Left ventricle myocardium superior (tissue), 1 donor: Measurements from ENCODE around the gene DNAJB14. TPM values are rescaled to one million over a fixed set of nuclear protein-coding genes. Genes with fewer than 3 reads are reported as not detected.

ENCODE experiments used
- ATAC-seq: fragments of 200-7000 bp; cut with Tn5 transposase; one replicate; pipeline ENCODE4 v1.9.1; 2020; ENCODE audit warnings: mild to moderate bottlenecking, moderate library complexity
- DNase-seq: peaks from one replicate; pipeline ENCODE4 v3.0.0-alpha.2; 2020
- intact Hi-C: fragments of 100-400 bp; cut with micrococcal nuclease; formaldehyde crosslinking; loops from one replicate; pipeline ENCODE4 v1.11.0; 2022
- total RNA-seq: library from RNA; stranded (reverse); fragmentation: NEBNext Ultra II Directional; extraction: Animal tissue kit (Norgen Biotek cat#: 25700); gene quantifications from one replicate; pipeline ENCODE4 v1.2.1, GENCODE V29; 2021
- donor health status: DM: no; HTN: yes; CAD: no; lungs with severe emphysema.

DNAJB14 gene
- total RNA-seq, 1 donor from 2014 or later: 18.2 TPM

- ATAC-seq: no peak
- intact Hi-C loops: loop anchor here (5.0 kb wide), 2 partner anchors 55 to 385 kb away; partner anchors contain the start of genes LAMTOR3 and TRMT10A
- DNase-seq: no peak
Measured at GRCh38 chr4:99947608-99948007, 1.2 kb upstream of the DNAJB14 start.

DNA sequence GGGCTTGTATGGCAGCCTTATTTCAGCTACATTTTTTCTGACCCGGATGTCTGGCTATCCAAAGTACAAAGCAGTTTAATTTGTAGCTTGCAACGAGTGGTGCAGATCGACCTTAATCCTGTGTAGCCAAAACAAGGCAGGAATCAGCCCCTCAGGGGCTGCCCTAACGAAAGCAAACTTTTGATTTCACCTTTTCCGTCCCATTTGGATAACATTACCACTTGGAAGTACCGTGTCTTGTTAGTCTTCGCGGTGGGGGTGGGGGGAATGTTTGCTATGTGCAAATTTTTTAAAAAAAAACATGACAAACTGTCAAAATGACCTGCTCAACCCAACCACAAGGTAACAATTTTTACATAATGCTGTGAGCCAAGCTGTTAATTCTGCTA is 766 bp upstream of the DNAJB14 start:
- ATAC-seq (no peak), DNase-seq (no peak)
- intact Hi-C loops: loop anchor here (5.0 kb wide), 2 partner anchors 55 to 385 kb away; partner anchors contain the start of genes LAMTOR3 and TRMT10A

GRCh38 chr4:99945718-99946355 is 581 bp downstream of the DNAJB14 start:
- intact Hi-C loops: loop anchor here (5.0 kb wide), 2 partner anchors 54 to 384 kb away; partner anchors contain the start of genes LAMTOR3 and TRMT10A
- DNase-seq: no peak
- ATAC-seq: peak; percentile 4

- intact Hi-C loops: no loop called here
- ATAC-seq (no peak), DNase-seq (no peak)
Measured at GRCh38 chr4:99943904-99944437, 2.4 kb downstream of the DNAJB14 start.

GRCh38 chr4:99938243-99938753 is 8.1 kb downstream of the DNAJB14 start:
- intact Hi-C loops: no loop called here
- ATAC-seq (no peak), DNase-seq (no peak)

DNA sequence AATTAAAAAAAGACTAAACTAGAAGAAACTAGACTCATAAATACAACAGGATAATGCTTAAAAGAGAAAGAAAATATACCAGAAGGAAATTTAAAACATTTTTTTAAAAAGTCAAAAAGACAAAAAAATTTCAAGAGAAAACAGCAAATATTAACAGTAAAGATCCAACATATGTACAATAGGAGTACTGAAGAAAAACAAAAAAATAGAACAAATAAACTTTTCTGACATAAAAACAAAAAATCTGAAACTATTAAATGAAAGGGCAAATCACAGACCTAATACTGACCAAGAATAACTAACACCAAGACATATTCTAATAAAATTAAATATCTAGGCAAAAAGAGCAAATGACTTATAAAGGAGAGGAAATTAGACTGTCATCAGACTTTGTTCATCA is 11.5 kb downstream of the DNAJB14 start:
- intact Hi-C loops: no loop called here
- DNase-seq (no peak), ATAC-seq (no peak)

GRCh38 chr4:99927566-99927965 is 18.9 kb downstream of the DNAJB14 start:
- DNase-seq (no peak), ATAC-seq (no peak)
- intact Hi-C loops: no loop called here

DNA sequence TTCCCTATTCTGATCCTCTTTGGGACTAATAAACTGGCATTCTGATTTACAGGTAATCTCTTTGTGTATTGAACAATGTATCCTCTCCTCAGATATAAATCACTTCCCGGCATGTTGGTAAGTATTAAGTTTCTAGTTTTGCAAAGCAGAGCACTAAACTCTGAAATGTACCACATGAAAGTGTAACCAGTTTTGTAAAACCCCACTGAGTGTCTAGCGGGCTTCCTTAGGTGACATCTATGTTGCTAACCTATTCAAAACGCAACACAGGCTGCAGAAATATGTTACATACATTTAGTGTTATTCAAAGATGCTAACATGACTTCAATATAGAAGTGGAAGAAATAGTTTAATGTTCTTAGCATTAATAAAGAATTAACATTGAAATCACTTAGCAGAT is 25.2 kb downstream of the DNAJB14 start:
- ATAC-seq (no peak), DNase-seq (no peak)
- intact Hi-C loops: no loop called here

DNA sequence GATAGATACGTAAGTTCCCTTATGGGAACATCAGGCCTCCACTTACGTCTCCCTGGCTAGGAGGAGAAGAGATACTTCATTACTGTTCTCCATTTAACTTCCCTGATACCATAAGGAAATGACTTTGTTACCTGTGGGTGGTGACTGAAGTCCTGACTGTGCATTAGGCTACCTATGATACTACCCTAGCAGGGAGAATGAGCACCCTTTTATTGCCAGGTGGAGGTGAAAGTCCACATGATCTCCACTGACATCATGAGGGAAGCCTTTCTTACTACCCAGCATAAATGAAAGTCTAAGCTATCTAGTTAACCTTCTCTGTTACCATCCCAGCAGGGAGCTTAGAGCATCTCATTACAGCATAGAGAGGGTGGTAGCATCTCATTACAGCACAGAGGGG is 27.8 kb downstream of the DNAJB14 start:
- intact Hi-C loops: no loop called here
- ATAC-seq (no peak), DNase-seq (no peak)

DNA sequence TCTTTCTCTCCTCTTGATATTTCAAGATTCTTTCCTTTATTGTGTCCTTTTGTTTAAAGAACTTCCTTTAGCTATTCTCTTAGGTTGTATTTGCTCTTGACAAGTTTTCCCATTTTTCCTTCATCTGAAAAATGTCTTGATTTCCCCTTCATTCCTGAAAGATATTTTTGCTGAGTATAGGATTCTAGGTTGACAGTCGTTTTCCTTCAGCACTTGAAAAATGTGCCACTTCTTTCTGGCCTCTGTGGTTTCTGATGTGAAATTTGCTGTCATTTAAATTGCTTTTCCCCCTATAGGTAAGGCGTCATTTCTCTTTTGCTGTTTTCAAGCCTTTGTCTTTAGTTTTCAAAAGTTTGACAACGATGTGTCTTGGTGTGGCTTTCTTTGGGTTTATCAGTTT is 28.8 kb downstream of the DNAJB14 start:
- intact Hi-C loops: no loop called here
- DNase-seq (no peak), ATAC-seq (no peak)

DNA sequence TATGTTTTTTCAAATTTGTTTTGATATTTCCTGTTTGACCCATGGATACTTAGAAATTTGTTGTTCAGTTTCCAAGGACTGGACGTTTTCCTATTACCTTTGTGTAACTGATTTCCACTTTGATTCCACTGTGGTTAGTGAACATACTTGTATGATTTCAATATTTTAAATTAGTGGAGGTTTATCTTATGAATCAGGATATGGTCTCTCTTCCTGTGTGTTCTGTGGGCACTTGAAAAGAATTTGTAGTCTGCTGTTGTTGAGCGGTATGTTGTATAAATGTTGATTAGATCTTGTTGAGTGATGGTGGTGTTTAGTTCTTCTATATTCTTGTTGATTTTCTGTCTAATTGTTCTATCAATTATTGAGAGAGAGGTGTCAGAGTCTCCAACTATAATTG is 31.0 kb downstream of the DNAJB14 start:
- DNase-seq (no peak), ATAC-seq (no peak)
- intact Hi-C loops: no loop called here

DNA sequence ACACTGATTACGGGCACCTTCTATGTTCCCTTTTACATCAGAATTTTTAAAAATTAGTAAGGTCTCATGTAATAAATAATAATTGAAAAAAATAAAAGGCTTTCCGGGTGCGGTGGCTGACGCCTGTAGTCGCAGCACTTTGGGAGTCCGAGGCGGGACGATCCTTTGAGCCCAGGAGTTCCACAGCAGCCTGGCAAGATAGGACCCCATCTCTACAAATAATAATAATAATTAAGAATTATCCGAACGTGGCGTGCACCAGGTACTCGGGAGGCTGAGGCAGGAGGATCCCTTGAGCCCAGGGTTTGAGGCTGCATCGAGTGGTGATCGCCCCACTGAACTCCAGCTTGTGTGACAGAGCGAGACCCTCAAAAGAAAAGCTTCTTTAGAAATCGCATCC is 51.4 kb downstream of the DNAJB14 start:
- ATAC-seq (no peak), DNase-seq (no peak)
- intact Hi-C loops: loop anchor here (5.0 kb wide), 2 partner anchors 52 to 333 kb away; partner anchors contain the start of genes DNAJB14 and TRMT10A

DNA sequence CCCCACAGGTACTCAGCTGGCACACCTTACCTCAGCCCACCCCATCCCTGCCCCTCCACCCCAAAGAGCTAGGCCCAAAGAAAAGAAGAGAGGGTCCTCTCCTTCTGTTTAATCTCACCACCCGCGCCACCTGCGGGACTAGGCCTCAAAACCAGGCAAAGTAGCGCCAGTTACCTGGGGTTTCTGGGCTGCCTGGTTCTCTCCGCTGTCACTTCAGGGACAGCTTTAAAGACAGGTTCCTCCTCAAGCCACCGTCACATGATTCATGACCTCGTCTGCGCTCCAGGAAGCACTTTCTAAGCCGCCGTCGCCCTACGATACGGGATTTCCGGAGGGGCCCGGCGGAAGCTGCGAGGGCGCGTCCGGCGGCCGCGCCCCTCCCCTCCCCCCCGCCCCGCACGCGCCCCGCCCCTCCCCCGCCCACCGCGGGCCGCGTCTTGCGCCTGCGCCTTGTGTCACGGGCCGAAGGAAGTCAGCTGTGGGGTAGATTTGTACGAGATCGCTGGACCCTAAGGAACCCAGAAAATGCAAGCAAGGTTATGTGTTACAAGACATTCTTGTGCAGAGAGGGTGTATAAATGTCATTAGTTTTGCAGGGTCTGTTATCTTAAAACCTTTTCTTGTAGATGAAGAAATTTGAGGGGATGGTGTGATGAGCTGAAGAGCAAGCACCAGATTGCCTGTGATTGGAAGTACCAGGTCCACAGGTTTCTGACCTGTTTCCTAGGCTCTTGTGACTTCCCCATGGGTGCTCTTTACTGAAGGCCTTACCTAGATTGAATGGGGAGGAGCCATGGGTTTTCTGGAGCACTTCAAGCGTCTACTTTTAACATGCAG is 52.0 kb downstream of the DNAJB14 start, which contains the start of gene LAMTOR3:
LAMTOR3 (minus strand) TSS at position 267 of the 837 bp plus-strand sequence. CDS start 464 bp downstream, outside the sequence.
- ATAC-seq (peak; percentile 99), DNase-seq (peak; percentile 93)
- intact Hi-C loops: loop anchor here (5.0 kb wide), 2 partner anchors 53 to 332 kb away; partner anchors contain the start of genes DNAJB14 and TRMT10A

GRCh38 chr4:99893839-99894160 is 52.6 kb downstream of the DNAJB14 start:
- ATAC-seq (no peak), DNase-seq (no peak)
- intact Hi-C loops: loop anchor here (5.0 kb wide), 2 partner anchors 54 to 331 kb away; partner anchors contain the start of genes DNAJB14 and TRMT10A

- DNase-seq: no peak
- intact Hi-C loops: loop anchor here (5.0 kb wide), 2 partner anchors 54 to 331 kb away; partner anchors contain the start of genes DNAJB14 and TRMT10A
- ATAC-seq: no peak
Measured at GRCh38 chr4:99893029-99893428, 53.4 kb downstream of the DNAJB14 start.

DNA sequence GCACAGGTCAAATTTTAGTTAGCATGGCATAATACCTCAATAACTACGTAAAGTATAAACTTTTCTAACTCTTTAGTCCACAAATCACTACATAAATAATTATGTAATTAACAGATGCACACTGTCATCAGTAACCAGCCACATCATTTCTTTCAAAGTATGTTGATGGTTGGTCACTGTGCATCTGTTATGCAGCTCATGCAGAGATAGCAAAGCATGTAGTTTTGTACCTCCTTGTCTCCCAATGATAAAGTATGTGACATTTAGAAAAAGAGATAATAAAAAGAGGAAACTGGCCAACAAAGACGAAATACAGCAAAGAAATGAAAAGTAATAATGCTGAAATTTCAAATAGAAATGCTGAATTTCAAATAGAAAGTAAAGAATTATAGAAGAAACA is 55.1 kb downstream of the DNAJB14 start:
- ATAC-seq: no peak
- DNase-seq: no peak
- intact Hi-C loops: loop anchor here (5.0 kb wide), 2 partner anchors 56 to 329 kb away; partner anchors contain the start of genes DNAJB14 and TRMT10A

DNA sequence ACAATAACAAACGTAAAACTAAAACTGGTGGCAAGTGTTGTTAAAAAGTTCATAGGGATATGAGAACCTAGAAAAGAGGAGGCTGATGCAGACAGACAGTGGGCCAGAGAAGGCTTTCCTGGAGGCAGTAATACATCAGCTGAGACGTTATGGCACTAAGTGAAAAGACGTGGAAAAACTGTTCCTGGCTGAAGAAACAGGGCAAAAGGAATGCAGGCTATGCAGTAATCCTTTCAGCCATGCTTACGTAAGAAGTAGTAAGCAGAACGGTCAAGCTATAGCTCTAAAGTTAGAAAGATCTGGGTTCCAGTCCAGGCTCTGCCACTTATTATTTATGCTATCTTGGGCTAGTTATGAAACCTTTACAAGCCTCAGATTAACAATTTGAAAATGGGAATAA is 58.6 kb downstream of the DNAJB14 start:
- no peak for DNase-seq
- intact Hi-C loops: no loop called here
- ATAC-seq: no peak

GRCh38 chr4:99886146-99886545 is 60.3 kb downstream of the DNAJB14 start:
- intact Hi-C loops: no loop called here
- DNase-seq (no peak), ATAC-seq (no peak)

- ATAC-seq: no peak
- DNase-seq: no peak
- intact Hi-C loops: no loop called here
Measured at GRCh38 chr4:99885687-99886086, 60.7 kb downstream of the DNAJB14 start.
